Measurements from ENCODE around the gene PARD3B. TPM values are rescaled to one million over a fixed set of nuclear protein-coding genes. Genes with fewer than 3 reads are reported as not detected.

The PARD3B gene
- total and polyA plus RNA-seq, 12 donors, result 0.46 to 12.4 (median 8.3) TPM

GRCh38 chr2:205280596-205281236 lies 735.4 kb downstream of the PARD3B start:
- Histone ChIP-seq H3K4me3 (no peak overlapping the region), H3K27me3 (no peaks in the 10 kb centered on the region), H3K27ac (no peak overlapping the region), H3K36me3 (no peaks in the 10 kb centered on the region), H3K9me3 (no peaks in the 10 kb centered on the region), H3K4me1 (no peaks in the 10 kb centered on the region)
- 93 to 96% methylated on average over 5 of the region's 5 CpGs for WGBS, 2 donors
- ATAC-seq (no peak), DNase-seq (no peak)
- TF ChIP-seq, protein P1, sequence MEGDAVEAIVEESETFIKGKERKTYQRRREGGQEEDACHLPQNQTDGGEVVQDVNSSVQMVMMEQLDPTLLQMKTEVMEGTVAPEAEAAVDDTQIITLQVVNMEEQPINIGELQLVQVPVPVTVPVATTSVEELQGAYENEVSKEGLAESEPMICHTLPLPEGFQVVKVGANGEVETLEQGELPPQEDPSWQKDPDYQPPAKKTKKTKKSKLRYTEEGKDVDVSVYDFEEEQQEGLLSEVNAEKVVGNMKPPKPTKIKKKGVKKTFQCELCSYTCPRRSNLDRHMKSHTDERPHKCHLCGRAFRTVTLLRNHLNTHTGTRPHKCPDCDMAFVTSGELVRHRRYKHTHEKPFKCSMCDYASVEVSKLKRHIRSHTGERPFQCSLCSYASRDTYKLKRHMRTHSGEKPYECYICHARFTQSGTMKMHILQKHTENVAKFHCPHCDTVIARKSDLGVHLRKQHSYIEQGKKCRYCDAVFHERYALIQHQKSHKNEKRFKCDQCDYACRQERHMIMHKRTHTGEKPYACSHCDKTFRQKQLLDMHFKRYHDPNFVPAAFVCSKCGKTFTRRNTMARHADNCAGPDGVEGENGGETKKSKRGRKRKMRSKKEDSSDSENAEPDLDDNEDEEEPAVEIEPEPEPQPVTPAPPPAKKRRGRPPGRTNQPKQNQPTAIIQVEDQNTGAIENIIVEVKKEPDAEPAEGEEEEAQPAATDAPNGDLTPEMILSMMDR (IDR thresholded peaks at IDR 0.05), result no peak
- intact Hi-C loops (cut with DNase I), result no loop called here

DNA sequence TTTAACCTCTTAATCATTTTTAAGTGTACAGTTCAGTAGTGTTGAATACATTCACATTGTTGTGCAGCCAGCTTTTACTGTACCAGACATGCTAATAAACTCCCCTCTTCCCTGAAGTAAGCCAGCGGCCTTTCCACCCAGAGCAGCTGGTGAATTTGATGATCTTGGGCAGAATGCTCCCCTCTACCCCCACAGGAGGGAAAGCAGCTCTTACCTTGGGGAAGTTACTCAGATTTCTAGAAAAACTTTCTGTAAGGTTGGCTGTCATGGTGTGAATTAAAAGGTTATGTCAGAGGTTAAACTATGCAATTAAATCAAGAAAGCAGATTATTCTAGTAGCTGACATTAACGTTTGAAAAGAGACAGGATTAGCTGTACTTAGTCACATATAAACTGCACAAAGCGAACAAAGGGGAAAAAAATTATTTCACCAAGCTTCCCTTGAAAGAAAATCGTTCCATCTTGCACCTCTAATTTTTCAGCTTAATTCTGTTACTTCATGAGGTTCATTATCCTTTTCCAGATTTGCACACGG lies 738.5 kb downstream of the PARD3B start:
- ATAC-seq (no peak), DNase-seq (no peak)
- 91 to 93% methylated on average over 5 of the region's 5 CpGs for WGBS, 2 donors
- Histone ChIP-seq H3K36me3 (no peaks in the 10 kb centered on the region), H3K9me3 (no peaks in the 10 kb centered on the region), H3K27me3 (no peaks in the 10 kb centered on the region), H3K4me3 (no peak overlapping the region), H3K4me1 (no peaks in the 10 kb centered on the region), H3K27ac (no peak overlapping the region)
- TF ChIP-seq, protein P1 (IDR thresholded peaks at IDR 0.05), result no peak
- intact Hi-C loops (cut with DNase I), result no loop called here

DNA sequence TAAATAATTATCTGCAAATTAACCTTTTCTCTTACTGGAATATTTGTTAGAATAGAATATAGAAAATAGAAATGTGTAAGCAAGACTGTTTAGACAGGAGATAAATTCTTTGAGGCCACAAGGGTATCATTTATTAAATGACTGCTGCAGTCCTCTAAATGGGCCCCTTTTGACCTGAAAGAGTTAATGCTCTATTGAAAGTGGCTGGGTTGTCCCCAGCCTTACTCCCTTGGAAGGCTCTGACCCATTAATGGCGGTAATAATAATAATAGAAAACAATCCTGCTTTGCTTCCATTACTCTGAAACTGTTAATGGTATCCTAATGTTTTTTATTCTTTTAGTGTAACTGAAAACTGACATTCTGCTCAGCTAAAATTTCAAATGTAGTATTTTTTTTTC lies 739.1 kb downstream of the PARD3B start:
- TF ChIP-seq, protein P1 (IDR thresholded peaks at IDR 0.05), result no peak
- WGBS, 2 donors, result 89 to 90% methylated on average over 1 of the region's 1 CpG

DNA sequence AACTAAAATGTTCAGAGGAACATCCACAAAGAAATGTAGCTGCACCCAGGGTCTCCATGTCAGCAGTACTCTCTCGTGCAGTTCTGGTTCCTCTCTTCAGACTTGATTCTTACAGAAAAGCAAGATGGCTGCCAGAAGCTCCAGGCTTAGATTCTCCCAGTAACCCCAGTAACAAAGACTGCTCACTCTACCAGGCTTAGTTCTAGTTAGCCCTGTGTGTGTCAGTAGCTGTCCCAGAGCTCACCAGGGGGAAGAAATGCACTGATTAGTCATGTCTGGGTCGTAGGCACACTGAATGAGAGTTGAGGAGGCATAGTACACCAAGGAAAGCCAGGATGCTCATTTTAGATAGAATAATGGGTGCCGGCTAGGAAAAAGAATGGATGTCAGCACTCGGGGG lies 742.0 kb downstream of the PARD3B start:
- ATAC-seq (no peak), DNase-seq (no peak)
- H3K4me3 ChIP-seq, result no peak overlapping the region
- 91 to 94% methylated on average over 4 of the region's 4 CpGs for WGBS, 2 donors
- TF ChIP-seq, protein P1 (IDR thresholded peaks at IDR 0.05), result no peak
- no peak overlapping the region for H3K27ac ChIP-seq
- H3K27me3 ChIP-seq, result no peaks in the 10 kb centered on the region
- H3K36me3 ChIP-seq, result no peaks in the 10 kb centered on the region
- no peaks in the 10 kb centered on the region for H3K4me1 ChIP-seq
- H3K9me3 ChIP-seq, result no peaks in the 10 kb centered on the region
- intact Hi-C loops (cut with DNase I), result no loop called here

More for the DNA sequence above, 739.1 kb downstream of the PARD3B start:
- H3K27ac ChIP-seq, result no peak overlapping the region
- H3K9me3 ChIP-seq, result no peaks in the 10 kb centered on the region
- H3K4me1 ChIP-seq, result no peaks in the 10 kb centered on the region
- no peaks in the 10 kb centered on the region for H3K36me3 ChIP-seq
- no peak for DNase-seq
- intact Hi-C loops (cut with DNase I), result no loop called here
- no peak for ATAC-seq
- H3K27me3 ChIP-seq, result no peaks in the 10 kb centered on the region
- no peak overlapping the region for H3K4me3 ChIP-seq

Data from heart right ventricle (tissue), 16 donors.